EH (cell line): ENCODE data around the gene PROCA1.
"Not testable (repeated sequence)": the region's sequence is repeated elsewhere in the genome, so short reads cannot be mapped to it uniquely, and the experiment has no call there.

ENCODE experiments used
- DNase-seq: peaks from one replicate; pipeline ENCODE4 v3.0.0-alpha.2; 2015; ENCODE audit warnings: low read depth

The PROCA1 gene

DNA sequence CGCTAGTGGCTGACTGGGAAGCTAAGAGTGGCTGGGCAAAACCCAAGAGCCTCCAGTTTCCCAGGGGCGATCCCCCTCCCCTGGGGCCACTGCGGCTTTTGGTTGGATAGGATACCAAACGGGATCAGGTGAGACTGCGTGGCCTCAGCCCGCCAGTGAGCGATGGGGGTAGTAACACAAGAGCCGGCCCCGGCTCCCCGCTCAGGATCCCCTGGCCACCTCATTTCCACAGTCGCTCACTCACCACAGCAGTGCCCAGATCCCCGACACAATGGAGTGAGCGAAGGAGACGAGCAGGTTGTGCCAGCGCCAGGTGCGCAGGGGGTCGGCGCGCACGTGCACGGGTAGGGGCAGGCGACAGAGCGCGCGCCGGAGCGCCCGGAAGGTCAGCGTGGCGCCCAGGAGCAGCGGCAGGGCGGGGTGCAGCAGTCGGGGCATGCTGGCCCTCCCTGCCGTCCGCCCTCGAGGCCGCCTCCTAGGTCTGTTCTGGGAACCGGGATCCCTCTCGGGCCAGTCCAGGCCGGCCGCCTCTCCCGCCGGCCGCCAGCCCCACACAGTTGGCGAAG, 14.1 kb upstream of the PROCA1 start:
- DNase-seq = peak; percentile 88

- peak; percentile 61 for DNase-seq
These were observed 13.5 kb upstream of the PROCA1 start for GRCh38 chr17:28725166-28725659.

- no peak for DNase-seq
These were observed 12.9 kb upstream of the PROCA1 start for GRCh38 chr17:28724500-28725165.

GRCh38 chr17:28723836-28724499, 12.3 kb upstream of the PROCA1 start:
- DNase-seq = not testable (repeated sequence)

GRCh38 chr17:28723159-28723835, 11.6 kb upstream of the PROCA1 start:
- no peak for DNase-seq

- DNase-seq = no peak
These were observed 10.9 kb upstream of the PROCA1 start for GRCh38 chr17:28722417-28723158.

- DNase-seq = not testable (repeated sequence)
These were observed 9.3 kb upstream of the PROCA1 start for GRCh38 chr17:28720997-28721329.

DNA sequence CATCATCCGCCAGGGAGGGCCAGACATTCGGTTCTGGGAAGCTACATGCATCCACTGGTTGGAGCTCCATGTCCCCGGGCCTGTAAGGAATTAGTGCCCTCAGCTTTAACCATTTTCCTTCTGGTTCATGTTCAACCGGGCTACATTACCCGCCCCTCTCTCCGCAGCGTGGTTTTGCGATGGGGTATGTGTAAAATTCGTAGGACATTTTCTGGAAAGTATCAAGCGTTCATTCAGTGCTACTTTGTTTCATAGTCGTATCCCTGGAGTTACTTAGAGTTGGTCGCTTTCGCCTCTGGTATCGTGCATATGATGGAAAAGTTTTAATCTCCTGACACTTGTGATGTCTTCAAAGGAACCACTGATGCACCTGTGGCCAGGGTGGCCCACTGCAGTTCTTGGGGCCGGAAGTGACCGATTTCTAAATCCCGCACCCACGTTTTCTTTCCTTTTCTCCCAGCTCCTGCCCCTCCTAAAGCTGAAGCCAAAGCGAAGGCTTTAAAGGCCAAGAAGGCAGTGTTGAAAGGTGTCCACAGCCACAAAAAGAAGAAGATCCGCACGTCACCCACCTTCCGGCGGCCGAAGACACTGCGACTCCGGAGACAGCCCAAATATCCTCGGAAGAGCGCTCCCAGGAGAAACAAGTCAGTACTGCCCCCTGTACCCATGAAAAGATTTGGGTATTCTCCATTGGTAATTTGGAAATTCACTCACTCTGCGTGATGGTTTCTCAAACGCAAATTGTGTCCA, 8.7 kb upstream of the PROCA1 start:
- no peak for DNase-seq

GRCh38 chr17:28719021-28719433, 7.3 kb upstream of the PROCA1 start:
- no peak for DNase-seq

DNA sequence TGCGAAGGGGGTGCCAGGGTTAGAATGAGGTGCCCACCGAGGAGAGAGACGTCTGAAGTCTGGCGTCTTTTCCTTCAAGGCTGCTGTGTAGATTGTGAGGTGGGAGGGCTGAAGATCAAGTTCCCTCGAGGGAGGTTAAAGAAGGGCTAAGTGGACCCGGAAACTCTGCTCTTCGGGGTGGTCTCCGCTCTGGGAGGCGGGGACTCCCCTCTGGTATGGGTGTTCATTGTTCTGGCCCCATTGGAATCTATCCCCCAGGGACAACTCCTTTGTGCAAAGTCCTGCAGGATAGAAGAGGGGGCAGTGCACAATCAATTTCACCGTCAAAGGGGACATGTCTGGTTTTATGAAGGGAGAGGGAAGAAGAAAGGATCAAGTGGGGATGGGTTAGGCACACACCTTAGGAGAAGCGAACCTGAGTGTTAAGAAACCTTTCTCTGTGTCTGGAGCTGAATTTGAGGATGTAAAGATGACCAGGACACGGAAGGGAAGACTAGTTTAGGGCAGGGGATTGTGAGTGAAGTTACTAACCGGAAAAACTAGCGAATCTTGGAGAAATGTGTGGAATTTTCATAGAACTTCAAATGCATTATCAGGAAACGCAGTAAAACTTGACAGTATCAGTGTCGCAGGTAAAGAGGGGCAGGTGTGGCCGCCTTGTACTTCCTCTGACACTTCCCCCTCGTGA, 6.8 kb upstream of the PROCA1 start:
- peak; percentile 33 for DNase-seq

- peak; percentile 92 for DNase-seq
These were observed 6.1 kb upstream of the PROCA1 start, which contains the start of gene RAB34 for GRCh38 chr17:28717578-28718332. Gene RAB34, minus strand, starts transcription at chr17:28717868. Its CDS starts 602 bp downstream, at chr17:28717266.

DNA sequence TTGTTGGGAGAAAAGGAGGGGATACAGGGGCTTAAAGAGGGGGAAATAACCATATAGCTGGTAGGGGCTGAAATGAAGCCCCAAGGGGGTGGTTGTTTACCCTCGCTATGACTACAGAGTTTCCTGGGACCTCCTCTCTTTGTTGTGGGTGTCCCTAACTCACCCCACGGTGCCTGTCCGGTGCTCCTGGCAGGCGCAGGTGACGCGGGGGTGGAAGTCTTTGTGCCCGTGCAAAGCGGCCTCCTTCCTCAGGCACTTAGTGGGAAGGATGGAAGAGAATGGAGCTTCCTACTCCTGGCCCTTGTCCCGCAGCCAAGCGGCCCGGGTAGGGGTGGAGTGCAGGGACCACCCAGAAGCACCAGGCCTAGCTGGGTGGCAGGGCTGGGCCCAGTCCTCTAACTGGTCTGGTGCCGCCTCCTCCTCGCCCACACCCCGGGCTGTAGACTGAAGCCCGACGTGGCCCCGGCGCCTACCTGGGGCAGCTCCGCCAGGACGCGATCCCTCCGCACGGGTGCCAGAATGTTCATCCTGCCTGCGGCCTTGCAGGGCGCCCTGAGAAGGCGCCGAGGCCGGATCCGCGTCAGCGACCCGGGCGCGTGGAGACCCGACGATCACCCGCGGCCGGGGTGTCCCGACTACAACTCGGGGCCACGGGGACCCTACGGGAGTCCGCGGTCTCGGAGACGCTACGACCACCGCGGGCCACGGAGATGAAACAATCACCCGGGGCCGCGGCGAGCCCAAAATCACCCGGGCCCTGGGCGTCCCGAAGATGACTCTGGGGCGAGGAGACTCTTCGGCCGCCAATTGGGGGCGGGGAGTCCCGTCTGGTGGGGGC, 5.3 kb upstream of the PROCA1 start:
- DNase-seq = peak; percentile 49

GRCh38 chr17:28715217-28715616, 3.5 kb upstream of the PROCA1 start:
- no peak for DNase-seq

- no peak for DNase-seq
These were observed 2.6 kb upstream of the PROCA1 start for GRCh38 chr17:28714281-28714680.

DNA sequence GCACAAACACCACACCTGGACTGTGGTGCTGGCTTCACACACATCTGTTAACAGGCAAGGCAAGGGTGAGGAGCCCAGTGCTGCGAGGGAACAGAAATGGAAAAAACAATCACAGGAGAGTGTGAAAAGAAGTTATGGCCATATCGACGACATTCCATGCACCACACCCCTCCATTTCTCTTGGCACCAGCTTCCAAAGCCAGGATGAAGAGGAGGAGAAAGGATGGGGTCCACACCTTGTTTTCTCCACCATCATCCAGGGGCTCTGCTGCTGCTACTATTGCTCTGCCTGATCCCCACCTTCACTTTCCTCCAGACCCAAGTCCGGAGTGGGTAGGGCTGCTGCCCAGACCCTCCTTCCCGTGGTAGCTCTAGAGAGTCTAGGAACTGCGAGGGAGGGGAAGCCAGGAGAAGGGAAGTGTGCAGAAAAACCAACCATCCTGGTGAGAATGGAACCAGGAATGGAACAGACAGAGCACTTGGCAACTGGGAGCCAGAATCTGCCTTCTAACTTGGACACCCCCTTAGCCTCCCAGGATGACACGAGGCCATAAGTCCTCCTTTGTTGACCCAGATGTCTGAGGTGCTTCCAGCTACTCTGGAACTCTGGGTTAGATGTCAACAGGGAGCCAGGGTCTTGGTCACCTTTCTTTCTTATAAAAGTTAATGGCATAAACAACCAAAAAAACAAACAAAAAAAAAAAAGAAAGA, 1.2 kb upstream of the PROCA1 start:
- DNase-seq = no peak

- peak; percentile 27 for DNase-seq
These were observed 480 bp upstream of the PROCA1 start for GRCh38 chr17:28712032-28712704.

GRCh38 chr17:28710861-28711722, 596 bp downstream of the PROCA1 start:
- peak; percentile 92 for DNase-seq
